Ishikawa (cell line): ENCODE results near the gene DOP1B.

ENCODE experiments used
- CEBPB ChIP-seq: IDR thresholded peaks from 2 replicates; pipeline ENCODE4 v1.6.1; 2012
- CREB1 ChIP-seq: IDR thresholded peaks from 2 replicates; pipeline ENCODE4 v1.6.1; 2012; ENCODE audit warnings: low read depth
- EGR1 ChIP-seq: IDR thresholded peaks from 2 replicates; pipeline ENCODE4 v1.6.1; 2012
- EP300 ChIP-seq: IDR thresholded peaks from 2 replicates; pipeline ENCODE4 v1.6.1; 2012; ENCODE audit warnings: borderline replicate concordance
- FOXM1 ChIP-seq: IDR thresholded peaks from 2 replicates; pipeline ENCODE4 v1.6.1; 2012; ENCODE audit warnings: low read depth, borderline replicate concordance
- NFIC ChIP-seq: IDR thresholded peaks from 2 replicates; pipeline ENCODE4 v1.6.1; 2012
- RAD21 ChIP-seq: IDR thresholded peaks from 2 replicates; pipeline ENCODE4 v1.6.1; 2012; ENCODE audit warnings: low read depth
- TAF1 ChIP-seq: IDR thresholded peaks from 2 replicates; pipeline ENCODE4 v1.6.1; 2012; ENCODE audit warnings: low read depth, mild to moderate bottlenecking
- TCF12 ChIP-seq: IDR thresholded peaks from 2 replicates; pipeline ENCODE4 v1.6.1; 2012; ENCODE audit warnings: low read depth
- TEAD4 ChIP-seq: IDR thresholded peaks from 2 replicates; pipeline ENCODE4 v1.6.1; 2012
- YY1 ChIP-seq: IDR thresholded peaks from 2 replicates; pipeline ENCODE4 v1.6.1; 2012; ENCODE audit warnings: low read depth
- ZBTB7A ChIP-seq: IDR thresholded peaks from 2 replicates; pipeline ENCODE4 v1.6.1; 2012; ENCODE audit warnings: low read depth
- TF ChIP-seq, protein P1 (sequence below): IDR thresholded peaks from 2 replicates; pipeline ENCODE4 v1.6.1; 2012
- TF ChIP-seq, protein P2 (sequence below): IDR thresholded peaks from 2 replicates; pipeline ENCODE4 v1.6.1; 2012; ENCODE audit warnings: low read depth, mild to moderate bottlenecking
- TF ChIP-seq, protein P3 (sequence below): IDR thresholded peaks from 2 replicates; pipeline ENCODE4 v1.6.1; 2012

Gene DOP1B

DNA sequence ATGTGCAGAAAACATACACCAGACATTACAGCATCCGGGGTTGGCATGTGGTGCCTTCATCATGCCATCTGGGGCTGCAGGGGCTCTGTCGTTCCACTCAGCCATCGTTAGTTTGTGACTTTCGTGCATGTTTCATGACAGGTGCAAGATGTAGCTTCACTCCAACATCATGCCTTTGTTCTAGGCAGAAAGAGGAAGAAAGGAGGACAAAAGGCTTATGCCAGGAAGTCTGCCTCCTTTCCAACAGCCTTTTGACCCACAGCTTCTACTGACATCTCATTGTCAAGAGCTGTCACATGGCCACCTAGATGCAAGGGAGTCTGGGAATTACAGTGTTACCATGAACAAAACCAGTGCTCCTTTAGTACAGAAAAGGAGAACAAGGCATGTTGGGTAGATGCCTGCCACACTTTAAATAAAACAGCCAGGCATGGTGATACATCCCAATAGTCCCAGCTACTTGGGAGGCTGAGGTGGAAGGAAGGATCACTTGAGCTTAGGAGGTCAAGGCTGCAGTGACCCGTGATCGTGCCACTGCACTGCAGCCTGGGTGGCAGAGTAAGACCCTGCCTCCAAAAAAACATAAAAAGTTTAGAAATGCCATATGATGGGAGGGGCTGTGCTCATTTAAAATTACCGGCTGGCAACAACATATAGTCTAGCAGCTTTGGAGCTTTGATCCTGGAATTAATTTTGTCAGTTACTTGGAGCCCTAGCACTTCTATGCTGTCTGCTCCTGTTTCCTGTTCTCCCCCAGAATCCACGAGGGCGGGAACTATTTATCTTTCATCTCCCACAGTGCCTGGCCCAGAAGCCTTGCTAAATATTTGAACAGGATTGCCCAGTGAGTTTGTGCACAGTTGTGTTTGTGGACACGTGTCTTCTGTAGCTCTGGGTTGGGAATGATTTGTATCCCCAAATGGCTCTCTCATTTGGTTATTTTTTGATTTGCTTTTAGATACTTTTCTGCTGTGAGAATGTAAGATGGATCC, 7.4 kb downstream of the DOP1B start:
- TF ChIP-seq, protein P1, sequence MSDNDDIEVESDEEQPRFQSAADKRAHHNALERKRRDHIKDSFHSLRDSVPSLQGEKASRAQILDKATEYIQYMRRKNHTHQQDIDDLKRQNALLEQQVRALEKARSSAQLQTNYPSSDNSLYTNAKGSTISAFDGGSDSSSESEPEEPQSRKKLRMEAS: no peak
- no peak for TF ChIP-seq FOXM1
- no peak for TF ChIP-seq RAD21
- no peak for TF ChIP-seq NFIC
- TF ChIP-seq EGR1: no peak
- TF ChIP-seq TEAD4: no peak
- TF ChIP-seq, protein P2, sequence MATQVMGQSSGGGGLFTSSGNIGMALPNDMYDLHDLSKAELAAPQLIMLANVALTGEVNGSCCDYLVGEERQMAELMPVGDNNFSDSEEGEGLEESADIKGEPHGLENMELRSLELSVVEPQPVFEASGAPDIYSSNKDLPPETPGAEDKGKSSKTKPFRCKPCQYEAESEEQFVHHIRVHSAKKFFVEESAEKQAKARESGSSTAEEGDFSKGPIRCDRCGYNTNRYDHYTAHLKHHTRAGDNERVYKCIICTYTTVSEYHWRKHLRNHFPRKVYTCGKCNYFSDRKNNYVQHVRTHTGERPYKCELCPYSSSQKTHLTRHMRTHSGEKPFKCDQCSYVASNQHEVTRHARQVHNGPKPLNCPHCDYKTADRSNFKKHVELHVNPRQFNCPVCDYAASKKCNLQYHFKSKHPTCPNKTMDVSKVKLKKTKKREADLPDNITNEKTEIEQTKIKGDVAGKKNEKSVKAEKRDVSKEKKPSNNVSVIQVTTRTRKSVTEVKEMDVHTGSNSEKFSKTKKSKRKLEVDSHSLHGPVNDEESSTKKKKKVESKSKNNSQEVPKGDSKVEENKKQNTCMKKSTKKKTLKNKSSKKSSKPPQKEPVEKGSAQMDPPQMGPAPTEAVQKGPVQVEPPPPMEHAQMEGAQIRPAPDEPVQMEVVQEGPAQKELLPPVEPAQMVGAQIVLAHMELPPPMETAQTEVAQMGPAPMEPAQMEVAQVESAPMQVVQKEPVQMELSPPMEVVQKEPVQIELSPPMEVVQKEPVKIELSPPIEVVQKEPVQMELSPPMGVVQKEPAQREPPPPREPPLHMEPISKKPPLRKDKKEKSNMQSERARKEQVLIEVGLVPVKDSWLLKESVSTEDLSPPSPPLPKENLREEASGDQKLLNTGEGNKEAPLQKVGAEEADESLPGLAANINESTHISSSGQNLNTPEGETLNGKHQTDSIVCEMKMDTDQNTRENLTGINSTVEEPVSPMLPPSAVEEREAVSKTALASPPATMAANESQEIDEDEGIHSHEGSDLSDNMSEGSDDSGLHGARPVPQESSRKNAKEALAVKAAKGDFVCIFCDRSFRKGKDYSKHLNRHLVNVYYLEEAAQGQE: no peak
- TF ChIP-seq CREB1: no peak

DNA sequence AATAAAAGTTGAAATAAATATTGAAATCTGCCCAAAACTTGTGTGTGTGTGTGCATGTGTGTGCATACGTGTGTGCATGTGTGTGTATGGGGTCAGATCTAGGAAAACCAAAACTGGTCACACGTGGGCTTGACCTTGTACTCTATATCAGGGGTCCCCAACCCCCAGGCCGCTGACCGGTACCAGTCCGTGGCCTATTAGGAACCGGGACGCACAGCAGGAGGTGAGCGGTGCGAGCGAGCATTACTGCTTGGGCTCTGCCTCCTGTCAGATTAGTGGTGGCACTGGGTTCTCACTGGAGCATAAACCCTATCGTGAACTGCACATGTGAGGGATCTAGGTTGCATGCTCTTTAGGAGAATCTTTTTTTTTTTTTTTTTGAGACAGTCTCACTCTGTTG, 8.7 kb downstream of the DOP1B start:
- no peak for TF ChIP-seq YY1
- TF ChIP-seq TCF12: no peak
- no peak for TF ChIP-seq TEAD4
- TF ChIP-seq RAD21: no peak
- no peak for TF ChIP-seq CEBPB
- TF ChIP-seq, protein P3, sequence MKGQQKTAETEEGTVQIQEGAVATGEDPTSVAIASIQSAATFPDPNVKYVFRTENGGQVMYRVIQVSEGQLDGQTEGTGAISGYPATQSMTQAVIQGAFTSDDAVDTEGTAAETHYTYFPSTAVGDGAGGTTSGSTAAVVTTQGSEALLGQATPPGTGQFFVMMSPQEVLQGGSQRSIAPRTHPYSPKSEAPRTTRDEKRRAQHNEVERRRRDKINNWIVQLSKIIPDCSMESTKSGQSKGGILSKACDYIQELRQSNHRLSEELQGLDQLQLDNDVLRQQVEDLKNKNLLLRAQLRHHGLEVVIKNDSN: no peak
- TF ChIP-seq EGR1: no peak
- TF ChIP-seq, protein P2: no peak
- TF ChIP-seq NFIC: no peak
- no peak for TF ChIP-seq ZBTB7A
- TF ChIP-seq EP300: no peak
- TF ChIP-seq TAF1: no peak
- TF ChIP-seq CREB1: no peak
- TF ChIP-seq, protein P1: no peak
- no peak for TF ChIP-seq FOXM1

DNA sequence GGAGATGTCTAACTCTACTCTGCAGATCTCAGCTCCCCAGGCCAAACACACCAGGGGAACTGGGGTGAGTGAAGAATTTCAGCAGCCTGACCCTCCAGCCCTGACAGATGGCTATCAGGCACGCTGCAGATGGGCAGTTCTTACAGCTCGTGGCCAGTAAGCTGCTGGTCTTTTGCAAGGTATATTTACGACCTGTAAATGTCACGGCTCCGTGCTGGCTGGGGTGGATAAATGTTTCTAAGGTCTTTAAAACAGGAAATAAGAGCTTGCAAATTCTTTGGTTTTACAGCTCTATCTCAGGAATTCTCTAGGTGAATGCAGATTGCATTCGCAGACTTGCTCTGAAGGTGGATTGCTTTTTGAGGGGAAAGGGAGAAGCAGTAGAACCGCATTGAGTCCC, 10.1 kb downstream of the DOP1B start:
- TF ChIP-seq TAF1 (no peak), TCF12 (no peak), NFIC (no peak), YY1 (no peak), CREB1 (no peak), ZBTB7A (no peak), CEBPB (no peak), EGR1 (no peak), RAD21 (no peak), FOXM1 (no peak), TEAD4 (no peak), EP300 (no peak)
- TF ChIP-seq, protein P1: no peak
- TF ChIP-seq, protein P2: no peak
- TF ChIP-seq, protein P3: no peak

DNA sequence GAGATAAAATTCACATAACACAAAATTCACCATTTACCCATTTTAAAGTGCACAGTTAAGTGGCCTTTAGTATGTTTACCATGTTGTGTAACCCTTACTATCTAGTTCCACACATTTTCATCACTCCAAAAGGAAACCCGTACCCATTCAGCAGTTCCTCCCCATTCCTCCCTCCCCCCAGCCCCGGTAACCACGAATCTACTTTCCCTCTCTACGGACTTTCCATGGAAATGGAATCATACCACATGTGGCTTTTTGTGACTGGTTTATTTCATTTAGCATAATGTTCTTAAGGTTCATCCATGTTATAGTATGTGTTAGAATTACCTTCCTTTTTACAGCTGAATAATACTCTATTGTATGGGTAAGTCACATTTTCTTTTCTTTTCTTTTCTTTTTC, 10.9 kb downstream of the DOP1B start:
- no peak for TF ChIP-seq TAF1
- no peak for TF ChIP-seq EGR1
- TF ChIP-seq EP300: no peak
- TF ChIP-seq CREB1: no peak
- TF ChIP-seq, protein P3: no peak
- TF ChIP-seq FOXM1: no peak
- TF ChIP-seq CEBPB: no peak
- TF ChIP-seq, protein P2: no peak
- TF ChIP-seq ZBTB7A: no peak
- TF ChIP-seq RAD21: no peak
- TF ChIP-seq YY1: no peak
- TF ChIP-seq TEAD4: no peak
- no peak for TF ChIP-seq TCF12
- TF ChIP-seq NFIC: no peak
- TF ChIP-seq, protein P1: no peak
